Omental fat pad (tissue), 4 donors: ENCODE measurements around the gene SMPD1. TPM values are rescaled to one million over a fixed set of nuclear protein-coding genes. Genes with fewer than 3 reads are reported as not detected.
"Not testable (repeated sequence)": the region's sequence is repeated elsewhere in the genome, so short reads cannot be mapped to it uniquely, and the experiment has no call there.

Experiments used
- ATAC-seq: fragments of 150-250 bp; one replicate; pipeline ENCODE4 v1.9.1; 2016; ENCODE audit warnings: mild to moderate bottlenecking, moderate library complexity; ENCODE audit not compliant: low FRiP score
- DNase-seq: peaks from one replicate; pipeline ENCODE4 v3.0.0-alpha.2; 2019; ENCODE audit warnings: low spot score
- total RNA-seq, 4 donors: library from RNA; depleted of rRNA; stranded (reverse); fragments of >200 nt; gene quantifications; one replicate each; pipeline ENCODE4 v1.1.0, GENCODE V29; 2016
- TF ChIP-seq, protein P1 (sequence below), 3 donors: fragments of 450-650 bp; IDR thresholded peaks; one replicate each; pipeline ENCODE4 v1.5.1; 2016 to 2017; ENCODE audit warnings: antibody characterized with exemption in 3 of 3, mild to moderate bottlenecking in 3 of 3, moderate library complexity in 2 of 3

Gene SMPD1
- total RNA-seq, 4 donors from 2014 or later, result 21.4 to 23.7 (median 22.5) TPM

DNA sequence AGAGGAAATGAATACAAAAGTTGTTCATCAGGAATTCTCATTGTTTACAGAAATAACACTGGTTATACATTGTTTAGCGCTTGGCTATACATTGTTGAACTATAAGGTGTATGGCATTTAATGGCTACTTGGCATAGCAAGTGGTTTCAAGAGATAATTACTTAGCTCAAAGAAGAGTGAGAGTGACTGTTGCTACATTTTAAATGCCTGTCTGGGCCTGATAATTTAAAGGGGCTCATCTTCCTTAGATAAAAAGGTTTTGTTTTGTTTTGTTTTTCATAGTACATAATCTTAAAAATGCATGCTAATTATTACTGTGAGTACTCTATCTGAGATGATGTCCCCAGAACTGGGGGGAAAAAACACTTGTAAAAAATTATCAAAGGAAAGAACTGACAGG, 1.5 kb upstream of the SMPD1 start:
- ATAC-seq, result no peak
- no peak for DNase-seq
- TF ChIP-seq, protein P1, sequence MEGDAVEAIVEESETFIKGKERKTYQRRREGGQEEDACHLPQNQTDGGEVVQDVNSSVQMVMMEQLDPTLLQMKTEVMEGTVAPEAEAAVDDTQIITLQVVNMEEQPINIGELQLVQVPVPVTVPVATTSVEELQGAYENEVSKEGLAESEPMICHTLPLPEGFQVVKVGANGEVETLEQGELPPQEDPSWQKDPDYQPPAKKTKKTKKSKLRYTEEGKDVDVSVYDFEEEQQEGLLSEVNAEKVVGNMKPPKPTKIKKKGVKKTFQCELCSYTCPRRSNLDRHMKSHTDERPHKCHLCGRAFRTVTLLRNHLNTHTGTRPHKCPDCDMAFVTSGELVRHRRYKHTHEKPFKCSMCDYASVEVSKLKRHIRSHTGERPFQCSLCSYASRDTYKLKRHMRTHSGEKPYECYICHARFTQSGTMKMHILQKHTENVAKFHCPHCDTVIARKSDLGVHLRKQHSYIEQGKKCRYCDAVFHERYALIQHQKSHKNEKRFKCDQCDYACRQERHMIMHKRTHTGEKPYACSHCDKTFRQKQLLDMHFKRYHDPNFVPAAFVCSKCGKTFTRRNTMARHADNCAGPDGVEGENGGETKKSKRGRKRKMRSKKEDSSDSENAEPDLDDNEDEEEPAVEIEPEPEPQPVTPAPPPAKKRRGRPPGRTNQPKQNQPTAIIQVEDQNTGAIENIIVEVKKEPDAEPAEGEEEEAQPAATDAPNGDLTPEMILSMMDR (IDR thresholded peaks at IDR 0.05), result no peak

- no peak for DNase-seq
- ATAC-seq, result no peak
- TF ChIP-seq, protein P1 (IDR thresholded peaks at IDR 0.05), result no peak
Measured at GRCh38 chr11:6390718-6391469, 620 bp downstream of the SMPD1 start.

GRCh38 chr11:6391537-6392134, 1.4 kb downstream of the SMPD1 start:
- ATAC-seq, result no peak
- DNase-seq, result no peak
- TF ChIP-seq, protein P1 (IDR thresholded peaks at IDR 0.05), result no peak

DNA sequence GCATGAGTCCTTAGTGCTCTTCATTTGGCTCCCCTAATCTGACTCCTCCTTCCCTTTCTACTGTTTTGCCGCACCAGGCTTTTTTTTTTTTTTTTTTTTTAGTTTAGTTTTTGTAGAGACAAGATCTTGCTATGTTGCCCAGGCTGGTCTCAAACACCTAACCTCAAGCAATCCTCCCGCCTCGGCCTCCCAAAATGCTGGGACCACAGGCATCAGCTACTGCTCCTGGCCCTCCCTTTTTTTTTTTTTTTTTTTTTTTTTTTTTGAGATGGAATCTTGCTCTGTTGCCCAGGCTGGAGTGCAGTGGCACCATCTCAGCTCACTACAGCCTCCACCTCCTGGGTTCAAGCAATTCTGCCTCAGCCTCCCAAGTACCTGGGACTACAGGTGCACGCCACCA, 2.0 kb downstream of the SMPD1 start:
- DNase-seq, ATAC-seq: not testable (repeated sequence)

DNA sequence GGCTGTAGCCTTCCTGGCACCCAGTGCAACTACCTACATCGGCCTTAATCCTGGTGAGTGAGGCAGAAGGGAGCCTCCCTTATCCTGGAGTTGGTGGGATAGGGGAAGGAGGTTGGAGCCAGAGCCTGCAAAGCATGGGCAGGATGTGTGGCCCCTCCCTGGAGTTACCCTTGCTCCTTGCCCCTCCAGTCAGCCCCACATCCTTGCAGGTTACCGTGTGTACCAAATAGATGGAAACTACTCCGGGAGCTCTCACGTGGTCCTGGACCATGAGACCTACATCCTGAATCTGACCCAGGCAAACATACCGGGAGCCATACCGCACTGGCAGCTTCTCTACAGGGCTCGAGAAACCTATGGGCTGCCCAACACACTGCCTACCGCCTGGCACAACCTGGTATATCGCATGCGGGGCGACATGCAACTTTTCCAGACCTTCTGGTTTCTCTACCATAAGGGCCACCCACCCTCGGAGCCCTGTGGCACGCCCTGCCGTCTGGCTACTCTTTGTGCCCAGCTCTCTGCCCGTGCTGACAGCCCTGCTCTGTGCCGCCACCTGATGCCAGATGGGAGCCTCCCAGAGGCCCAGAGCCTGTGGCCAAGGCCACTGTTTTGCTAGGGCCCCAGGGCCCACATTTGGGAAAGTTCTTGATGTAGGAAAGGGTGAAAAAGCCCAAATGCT, 3.9 kb downstream of the SMPD1 start:
- no peak for ATAC-seq
- DNase-seq, result no peak
- TF ChIP-seq, protein P1 (IDR thresholded peaks at IDR 0.05), result no peak

DNA sequence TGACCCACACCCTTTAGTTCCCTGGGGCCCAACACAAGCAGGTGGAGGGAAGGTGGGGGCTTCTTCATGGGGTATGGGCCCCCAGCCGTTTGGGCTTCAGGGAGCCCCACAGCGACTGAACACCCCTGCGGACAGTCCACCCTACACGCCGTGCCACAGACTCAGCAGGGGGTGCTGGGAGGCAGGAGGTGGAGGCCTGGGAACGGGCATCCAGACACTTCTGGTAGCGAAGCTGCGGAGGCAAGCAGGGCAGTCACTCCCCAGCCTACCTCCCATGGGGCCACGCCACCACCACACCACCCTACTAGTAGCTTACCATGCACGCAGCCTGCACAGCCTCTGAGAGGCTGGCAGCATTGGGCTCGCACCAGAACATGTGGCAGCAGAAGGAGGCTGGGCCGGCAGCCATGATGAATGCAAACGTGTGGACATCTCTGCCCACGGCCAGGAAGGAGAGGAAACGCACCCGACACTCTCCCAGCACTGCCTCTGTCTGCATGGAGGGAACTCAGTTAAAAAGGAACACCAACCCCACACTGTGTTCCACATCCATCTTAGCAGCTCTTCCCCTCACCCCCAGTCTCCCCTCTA, 5.3 kb downstream of the SMPD1 start:
- DNase-seq (no peak), ATAC-seq (no peak)
- TF ChIP-seq, protein P1 (IDR thresholded peaks at IDR 0.05), result no peak

DNA sequence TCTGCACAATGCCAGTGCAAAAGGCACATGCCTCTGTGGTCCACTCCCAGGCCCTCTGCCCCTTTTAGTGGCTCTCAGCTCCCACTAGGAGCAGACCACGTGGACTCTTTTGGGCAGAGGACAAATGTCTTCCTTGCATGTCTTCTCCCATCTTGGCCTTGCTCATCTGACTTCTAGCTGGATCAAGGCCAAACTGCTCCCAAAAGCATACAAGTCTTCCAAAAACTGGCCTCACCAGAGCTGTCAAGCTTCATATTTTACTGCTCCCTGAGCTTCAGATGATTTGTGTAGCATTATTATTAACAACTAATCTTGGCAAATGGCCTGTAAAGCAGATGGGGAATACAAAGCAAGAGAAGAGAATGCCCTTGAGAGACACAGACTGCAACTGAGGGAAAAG, 6.9 kb downstream of the SMPD1 start:
- ATAC-seq (no peak), DNase-seq (no peak)
- TF ChIP-seq, protein P1 (IDR thresholded peaks at IDR 0.05), result no peak
